ENCODE data around the gene CGGBP1. TPM values are rescaled to one million over a fixed set of nuclear protein-coding genes. Genes with fewer than 3 reads are reported as not detected.

Gene CGGBP1
- total RNA-seq, 1 donor from 2014 or later, result 180 TPM

DNA sequence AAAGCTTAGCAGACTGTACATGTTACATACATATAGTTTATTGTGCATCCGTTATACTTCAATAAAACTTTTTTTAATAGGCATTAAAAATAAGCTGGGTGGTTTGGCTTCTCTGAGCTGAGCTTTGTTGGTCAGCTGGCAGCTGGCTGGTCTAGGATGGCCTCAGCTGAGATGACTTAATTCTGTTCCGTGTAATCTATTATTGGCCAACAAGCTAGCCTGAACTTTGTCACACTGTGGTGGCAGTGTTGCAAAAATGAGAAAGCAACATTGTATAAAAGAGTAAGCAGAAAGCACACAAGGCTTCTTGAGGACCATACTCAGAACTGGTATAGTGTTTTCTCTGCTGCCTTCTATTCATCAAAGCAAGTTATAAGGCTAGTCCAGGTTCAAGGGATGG is 45.2 kb downstream of the CGGBP1 start:
- Mint-ChIP-seq H3K36me3 (peaks cover 2% of the 10 kb centered on the region), H3K4me1 (no peaks in the 10 kb centered on the region), H3K4me3 (no peak overlapping the region), H3K9me3 (peaks cover 5% of the 10 kb centered on the region), H3K27me3 (ENCODE audit: insufficient read depth, low read depth) (no peaks in the 10 kb centered on the region), H3K27ac (no peak overlapping the region)
- H3K9me3 ChIP-seq (ENCODE audit: low read depth), result no peaks in the 10 kb centered on the region
- no peaks in the 10 kb centered on the region for H3K27me3 ChIP-seq
- H3K79me2 ChIP-seq (ENCODE audit: low read depth), result no peaks in the 10 kb centered on the region
- no peak overlapping the region for H2AFZ ChIP-seq (replicated peaks)
- H3K4me3 ChIP-seq, result no peak overlapping the region
- no peaks in the 10 kb centered on the region for H3K4me1 ChIP-seq
- no peaks in the 10 kb centered on the region for H3F3A ChIP-seq (ENCODE audit: low read depth)
- no peak overlapping the region for H3K4me2 ChIP-seq
- no peak overlapping the region for H3K9ac ChIP-seq
- no peaks in the 10 kb centered on the region for H4K20me1 ChIP-seq (ENCODE audit: low read depth)
- no peak for TF ChIP-seq EZH2phosphoT487 (IDR thresholded peaks at IDR 0.05)
- no peaks in the 10 kb centered on the region for H3K36me3 ChIP-seq
- H3K27ac ChIP-seq, result no peak overlapping the region
- no peak for DNase-seq (ENCODE audit: low spot score)

DNA sequence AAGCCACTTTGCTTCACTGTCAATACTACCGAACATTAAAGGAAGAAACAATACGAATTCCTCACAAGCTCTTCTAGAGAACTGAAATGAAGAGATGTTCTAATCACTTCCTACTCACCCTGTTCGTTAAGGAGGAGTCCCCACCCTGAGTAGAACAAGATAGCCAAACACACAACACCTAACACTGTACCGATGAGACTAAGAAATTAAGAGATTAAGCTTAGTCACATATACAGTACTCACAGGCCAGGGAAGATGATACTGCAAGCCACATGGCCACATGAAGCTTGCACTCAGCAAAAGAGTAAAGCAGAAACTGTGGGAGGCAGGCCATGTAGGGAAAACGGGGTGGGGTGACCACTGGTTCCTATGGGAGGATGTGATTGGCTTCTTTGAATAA is 48.0 kb downstream of the CGGBP1 start:
- TF ChIP-seq, protein P1, sequence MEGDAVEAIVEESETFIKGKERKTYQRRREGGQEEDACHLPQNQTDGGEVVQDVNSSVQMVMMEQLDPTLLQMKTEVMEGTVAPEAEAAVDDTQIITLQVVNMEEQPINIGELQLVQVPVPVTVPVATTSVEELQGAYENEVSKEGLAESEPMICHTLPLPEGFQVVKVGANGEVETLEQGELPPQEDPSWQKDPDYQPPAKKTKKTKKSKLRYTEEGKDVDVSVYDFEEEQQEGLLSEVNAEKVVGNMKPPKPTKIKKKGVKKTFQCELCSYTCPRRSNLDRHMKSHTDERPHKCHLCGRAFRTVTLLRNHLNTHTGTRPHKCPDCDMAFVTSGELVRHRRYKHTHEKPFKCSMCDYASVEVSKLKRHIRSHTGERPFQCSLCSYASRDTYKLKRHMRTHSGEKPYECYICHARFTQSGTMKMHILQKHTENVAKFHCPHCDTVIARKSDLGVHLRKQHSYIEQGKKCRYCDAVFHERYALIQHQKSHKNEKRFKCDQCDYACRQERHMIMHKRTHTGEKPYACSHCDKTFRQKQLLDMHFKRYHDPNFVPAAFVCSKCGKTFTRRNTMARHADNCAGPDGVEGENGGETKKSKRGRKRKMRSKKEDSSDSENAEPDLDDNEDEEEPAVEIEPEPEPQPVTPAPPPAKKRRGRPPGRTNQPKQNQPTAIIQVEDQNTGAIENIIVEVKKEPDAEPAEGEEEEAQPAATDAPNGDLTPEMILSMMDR (IDR thresholded peaks at IDR 0.05), result no peak
- TF ChIP-seq EZH2phosphoT487 (IDR thresholded peaks at IDR 0.05) (no peak), EZH2 (IDR thresholded peaks at IDR 0.05) (no peak)
- Mint-ChIP-seq H3K4me1 (no peaks in the 10 kb centered on the region), H3K4me3 (no peak overlapping the region), H3K36me3 (no peaks in the 10 kb centered on the region), H3K27me3 (ENCODE audit: insufficient read depth, low read depth) (no peaks in the 10 kb centered on the region), H3K9me3 (no peaks in the 10 kb centered on the region), H3K27ac (no peak overlapping the region)
- Histone ChIP-seq H3K4me3 (no peak overlapping the region), H3K9ac (no peak overlapping the region), H2AFZ (replicated peaks) (no peak overlapping the region), H3K4me1 (no peaks in the 10 kb centered on the region), H3K4me2 (no peak overlapping the region), H3F3A (ENCODE audit: low read depth) (no peaks in the 10 kb centered on the region), H4K20me1 (ENCODE audit: low read depth) (no peaks in the 10 kb centered on the region), H3K27me3 (no peaks in the 10 kb centered on the region), H3K79me2 (ENCODE audit: low read depth) (no peaks in the 10 kb centered on the region), H3K27ac (no peak overlapping the region), H3K36me3 (no peaks in the 10 kb centered on the region), H3K9me3 (ENCODE audit: low read depth) (no peaks in the 10 kb centered on the region)
- no peak for DNase-seq (ENCODE audit: low spot score)

DNA sequence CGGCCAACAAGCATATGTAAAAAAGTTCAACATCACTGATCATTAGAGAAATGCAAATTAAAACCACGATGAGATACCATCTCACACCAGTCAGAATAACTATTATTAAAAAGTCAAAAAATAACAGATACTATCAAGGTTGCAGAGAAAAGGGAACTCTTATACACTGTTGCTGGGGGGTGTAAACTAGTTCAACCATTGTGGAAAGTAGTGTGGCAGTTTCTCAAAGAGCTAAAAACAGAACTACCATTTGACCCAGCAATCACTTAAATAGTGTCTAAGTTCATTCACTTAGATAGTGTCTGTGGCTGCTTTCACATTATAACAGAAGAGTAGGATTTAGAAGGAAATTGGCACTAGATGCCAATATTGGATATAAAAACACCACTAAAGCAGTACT is 49.7 kb downstream of the CGGBP1 start:
- TF ChIP-seq EZH2phosphoT487 (IDR thresholded peaks at IDR 0.05) (no peak), EZH2 (IDR thresholded peaks at IDR 0.05) (no peak)
- TF ChIP-seq, protein P1 (IDR thresholded peaks at IDR 0.05), result no peak
- no peaks in the 10 kb centered on the region for H3K27me3 ChIP-seq
- no peak overlapping the region for H3K27ac Mint-ChIP-seq

DNA sequence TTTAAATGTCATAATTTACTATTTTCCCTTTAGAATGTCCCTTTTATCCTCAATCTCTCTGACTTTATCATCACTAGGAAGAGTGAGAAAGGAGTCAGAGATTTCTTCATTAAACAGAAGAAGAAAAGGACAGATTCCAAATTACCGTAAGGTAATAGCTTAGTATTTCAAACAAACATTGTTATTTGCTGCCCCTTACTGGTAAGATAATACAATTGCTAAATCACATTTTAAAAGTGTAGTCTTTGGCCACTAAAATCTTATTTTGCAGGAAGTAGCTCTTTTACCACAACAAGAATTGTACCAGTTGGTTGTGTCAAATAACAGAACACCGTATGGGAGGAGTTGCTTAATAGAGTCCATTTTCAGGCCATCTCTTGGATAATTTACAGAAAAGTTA is 53.7 kb downstream of the CGGBP1 start:
- TF ChIP-seq, protein P1 (IDR thresholded peaks at IDR 0.05), result peak; percentile 44
- TF ChIP-seq EZH2 (IDR thresholded peaks at IDR 0.05) (no peak), EZH2phosphoT487 (IDR thresholded peaks at IDR 0.05) (no peak)
- H3F3A ChIP-seq (ENCODE audit: low read depth), result no peaks in the 10 kb centered on the region

More for the DNA sequence above, 49.7 kb downstream of the CGGBP1 start:
- Histone ChIP-seq H3K4me1 (no peaks in the 10 kb centered on the region), H3K4me2 (no peak overlapping the region), H3K36me3 (no peaks in the 10 kb centered on the region), H3K79me2 (ENCODE audit: low read depth) (no peaks in the 10 kb centered on the region), H3K9me3 (ENCODE audit: low read depth) (no peaks in the 10 kb centered on the region), H3K4me3 (no peak overlapping the region), H4K20me1 (ENCODE audit: low read depth) (no peaks in the 10 kb centered on the region), H3K9ac (no peak overlapping the region), H3F3A (ENCODE audit: low read depth) (no peaks in the 10 kb centered on the region), H2AFZ (replicated peaks) (no peak overlapping the region), H3K27ac (no peak overlapping the region)
- no peaks in the 10 kb centered on the region for H3K4me1 Mint-ChIP-seq
- DNase-seq (ENCODE audit: low spot score), result no peak
- H3K36me3 Mint-ChIP-seq, result no peaks in the 10 kb centered on the region
- no peaks in the 10 kb centered on the region for H3K9me3 Mint-ChIP-seq
- H3K4me3 Mint-ChIP-seq, result no peak overlapping the region
- no peaks in the 10 kb centered on the region for H3K27me3 Mint-ChIP-seq (ENCODE audit: insufficient read depth, low read depth)

More for the DNA sequence above, 53.7 kb downstream of the CGGBP1 start:
- Histone ChIP-seq H3K9me3 (ENCODE audit: low read depth) (no peaks in the 10 kb centered on the region), H3K36me3 (no peaks in the 10 kb centered on the region), H3K27me3 (no peaks in the 10 kb centered on the region), H3K4me3 (no peak overlapping the region), H3K27ac (no peak overlapping the region), H3K4me2 (no peak overlapping the region), H3K4me1 (no peaks in the 10 kb centered on the region), H2AFZ (replicated peaks) (no peak overlapping the region), H4K20me1 (ENCODE audit: low read depth) (no peaks in the 10 kb centered on the region), H3K79me2 (ENCODE audit: low read depth) (no peaks in the 10 kb centered on the region), H3K9ac (no peak overlapping the region)
- Mint-ChIP-seq H3K9me3 (no peaks in the 10 kb centered on the region), H3K36me3 (no peaks in the 10 kb centered on the region), H3K27ac (no peak overlapping the region), H3K4me1 (no peaks in the 10 kb centered on the region), H3K4me3 (no peak overlapping the region), H3K27me3 (ENCODE audit: insufficient read depth, low read depth) (no peaks in the 10 kb centered on the region)
- peak; percentile 28 for DNase-seq (ENCODE audit: low spot score)

All from neural progenitor cell (in vitro differentiated cells).